ENCODE data around the gene UBE2D2.
"Not testable (repeated sequence)": the region's sequence is repeated elsewhere in the genome, so short reads cannot be mapped to it uniquely, and the experiment has no call there.

Gene UBE2D2

DNA sequence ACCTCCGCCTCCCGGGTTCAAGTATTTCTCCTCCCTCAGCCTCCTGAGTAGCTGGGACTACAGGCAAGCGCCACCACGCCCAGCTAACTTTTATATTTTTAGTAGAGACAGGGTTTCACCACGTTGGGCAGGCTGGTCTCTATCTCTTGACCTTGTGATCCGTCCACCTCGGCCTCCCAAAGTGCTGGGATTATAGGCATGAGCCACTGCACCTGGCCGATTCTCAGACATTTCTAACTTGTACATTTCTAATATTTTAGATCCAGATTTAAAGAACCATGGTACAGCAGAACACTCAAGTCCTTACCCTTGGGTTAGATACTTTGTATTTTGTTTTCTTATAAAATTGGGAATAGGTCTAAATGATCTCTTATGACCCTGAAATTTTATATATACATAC, 31.9 kb downstream of the UBE2D2 start:
- H3K27me3 Mint-ChIP-seq, H3K9me3 Mint-ChIP-seq, ATAC-seq: not testable (repeated sequence)
- peaks cover 67% of the 10 kb centered on the region for H3K4me1 Mint-ChIP-seq
- H3K4me3 Mint-ChIP-seq = peak overlapping the region; percentile 2
- peak overlapping the region; percentile 72 for H3K27ac Mint-ChIP-seq
- H3K36me3 Mint-ChIP-seq = peaks cover 19% of the 10 kb centered on the region

DNA sequence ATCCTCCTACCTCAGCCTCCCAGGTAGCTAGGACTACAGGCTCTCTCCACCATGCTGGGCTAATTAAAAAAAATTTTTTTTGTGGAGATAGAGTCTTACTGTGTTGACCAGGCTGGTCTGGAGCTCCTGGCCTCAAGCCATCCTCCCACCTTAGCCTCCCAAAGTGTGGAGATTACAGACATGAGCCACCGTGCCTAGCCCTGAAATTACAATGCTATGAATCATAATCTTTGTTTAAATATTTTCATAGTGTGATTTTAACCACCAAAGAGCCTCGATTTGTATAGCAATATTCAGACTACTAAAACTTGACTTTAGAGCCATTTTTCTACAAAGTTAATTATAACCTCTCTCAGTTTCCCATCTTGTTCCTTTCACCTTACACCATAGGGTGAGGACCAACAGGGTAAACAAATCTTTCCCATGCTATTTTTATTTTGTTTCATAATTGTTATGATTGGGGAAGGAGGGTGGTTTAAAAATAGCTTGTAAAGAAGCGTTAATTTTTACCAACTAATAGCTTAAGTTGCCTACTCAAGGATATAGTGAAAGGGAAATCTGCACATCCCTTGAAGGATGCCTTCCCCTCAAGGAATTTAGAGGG, 32.7 kb downstream of the UBE2D2 start:
- peaks cover 62% of the 10 kb centered on the region for H3K4me1 Mint-ChIP-seq
- H3K27me3 Mint-ChIP-seq = no peaks in the 10 kb centered on the region
- H3K4me3 Mint-ChIP-seq = no peak overlapping the region
- H3K27ac Mint-ChIP-seq = no peak overlapping the region
- ATAC-seq = no peak
- H3K9me3 Mint-ChIP-seq = no peaks in the 10 kb centered on the region
- peaks cover 19% of the 10 kb centered on the region for H3K36me3 Mint-ChIP-seq

- Mint-ChIP-seq H3K4me3 (no peak overlapping the region), H3K27me3 (no peaks in the 10 kb centered on the region), H3K36me3 (peaks cover 23% of the 10 kb centered on the region), H3K4me1 (peaks cover 36% of the 10 kb centered on the region), H3K27ac (no peak overlapping the region), H3K9me3 (no peaks in the 10 kb centered on the region)
- ATAC-seq = no peak
Observed at GRCh38 chr5:139597134-139597533, 36.0 kb downstream of the UBE2D2 start.

DNA sequence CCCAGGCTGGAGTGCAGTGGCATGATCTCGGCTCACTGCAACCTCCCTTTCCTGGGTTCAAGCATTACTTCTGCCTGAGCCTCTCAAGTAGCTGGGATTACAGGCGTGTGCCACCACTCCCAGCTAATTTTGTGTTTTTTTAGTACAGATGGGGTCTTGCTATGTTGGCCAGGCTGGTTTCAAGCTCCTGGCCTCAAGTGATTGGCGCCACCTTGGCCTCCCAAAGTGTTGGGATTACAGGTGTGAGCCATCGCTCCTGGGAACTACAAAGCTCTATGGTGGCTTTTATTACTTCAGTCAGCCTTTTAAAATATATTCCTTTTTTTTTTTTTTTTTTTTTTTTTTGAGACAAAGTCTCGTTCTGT, 37.4 kb downstream of the UBE2D2 start:
- not testable (repeated sequence) for H3K9me3 Mint-ChIP-seq, H3K27me3 Mint-ChIP-seq, ATAC-seq, H3K4me3 Mint-ChIP-seq, H3K27ac Mint-ChIP-seq
- Mint-ChIP-seq H3K4me1 (peaks cover 29% of the 10 kb centered on the region), H3K36me3 (peaks cover 24% of the 10 kb centered on the region)

DNA sequence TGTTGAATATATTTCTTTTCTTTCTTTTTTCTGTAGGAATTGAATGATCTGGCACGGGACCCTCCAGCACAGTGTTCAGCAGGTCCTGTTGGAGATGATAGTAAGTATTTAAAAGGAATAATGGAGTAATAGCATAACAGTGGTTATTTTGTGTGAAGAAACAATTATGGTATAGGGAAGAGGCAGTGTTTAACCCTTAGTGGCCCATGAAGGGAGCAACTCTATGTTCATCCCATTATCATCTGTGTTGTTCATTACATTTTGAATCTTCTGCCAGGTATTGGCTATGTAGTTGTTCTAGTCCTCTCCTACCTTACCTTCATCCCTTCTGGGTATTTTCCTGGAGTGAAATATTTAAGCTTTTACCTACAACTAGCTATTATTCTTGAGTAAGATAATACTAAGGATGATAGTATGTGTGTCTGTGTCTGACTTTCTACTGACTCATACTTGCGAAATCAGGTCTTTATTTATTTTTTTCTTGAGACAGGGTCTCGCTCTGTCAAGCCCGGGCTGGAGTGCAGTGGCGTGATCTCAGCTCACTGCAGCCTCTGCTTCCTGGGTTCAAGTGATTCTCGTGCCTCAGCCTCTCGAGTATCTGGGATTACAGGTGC, 39.3 kb downstream of the UBE2D2 start:
- H3K4me3 Mint-ChIP-seq = no peak overlapping the region
- H3K27me3 Mint-ChIP-seq = no peaks in the 10 kb centered on the region
- H3K27ac Mint-ChIP-seq = no peak overlapping the region
- H3K36me3 Mint-ChIP-seq = peaks cover 24% of the 10 kb centered on the region
- H3K9me3 Mint-ChIP-seq = no peaks in the 10 kb centered on the region
- peaks cover 26% of the 10 kb centered on the region for H3K4me1 Mint-ChIP-seq
- no peak for ATAC-seq

GRCh38 chr5:139601429-139601828, 40.3 kb downstream of the UBE2D2 start:
- H3K4me1 Mint-ChIP-seq = peaks cover 36% of the 10 kb centered on the region
- no peak for ATAC-seq
- no peaks in the 10 kb centered on the region for H3K27me3 Mint-ChIP-seq
- no peak overlapping the region for H3K27ac Mint-ChIP-seq
- peaks cover 32% of the 10 kb centered on the region for H3K36me3 Mint-ChIP-seq
- H3K9me3 Mint-ChIP-seq = no peaks in the 10 kb centered on the region
- H3K4me3 Mint-ChIP-seq = no peak overlapping the region

DNA sequence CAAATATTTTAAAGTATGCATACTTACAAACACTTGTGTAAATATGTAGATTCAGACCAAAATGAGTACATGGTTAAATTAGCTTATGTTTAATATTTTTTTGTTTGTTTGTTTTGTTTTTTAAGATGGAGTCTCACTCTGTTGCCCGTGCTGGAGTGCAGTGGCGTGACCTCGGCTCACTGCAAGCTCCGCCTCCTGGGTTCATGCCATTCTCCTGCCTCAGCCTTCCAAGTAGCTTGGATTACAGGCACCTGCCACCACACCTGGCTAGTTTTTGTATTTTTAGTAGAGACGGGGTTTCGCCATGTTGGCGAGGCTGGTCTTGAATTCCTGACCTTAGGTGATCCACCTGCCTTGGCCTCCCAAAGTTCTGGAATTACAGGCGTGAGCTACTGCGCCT, 40.8 kb downstream of the UBE2D2 start:
- ATAC-seq, H3K27me3 Mint-ChIP-seq, H3K27ac Mint-ChIP-seq, H3K9me3 Mint-ChIP-seq, H3K4me3 Mint-ChIP-seq: not testable (repeated sequence)
- Mint-ChIP-seq H3K36me3 (peaks cover 30% of the 10 kb centered on the region), H3K4me1 (peaks cover 34% of the 10 kb centered on the region)

DNA sequence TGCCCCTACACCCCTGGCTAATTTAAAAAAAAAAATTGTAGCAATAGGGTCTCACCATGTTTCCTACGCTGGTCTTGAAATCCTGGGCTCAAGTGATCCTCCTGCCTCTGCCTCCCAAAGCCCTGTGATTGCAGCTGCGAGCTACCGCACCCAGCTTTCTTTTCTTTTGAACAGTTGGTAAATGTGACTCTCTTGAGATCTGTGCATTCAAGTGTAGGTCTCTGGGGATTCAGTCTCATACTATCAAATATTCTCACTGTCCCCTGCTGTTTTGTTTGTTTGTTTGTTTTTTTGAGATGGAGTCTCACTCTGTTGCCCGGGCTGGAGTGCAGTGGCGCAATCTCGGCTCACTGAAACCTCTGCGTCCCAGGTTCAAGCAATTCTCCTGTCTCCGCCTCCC, 44.7 kb downstream of the UBE2D2 start:
- no peaks in the 10 kb centered on the region for H3K9me3 Mint-ChIP-seq
- no peaks in the 10 kb centered on the region for H3K27me3 Mint-ChIP-seq
- peak overlapping the region; percentile 71 for H3K27ac Mint-ChIP-seq
- H3K4me1 Mint-ChIP-seq = peaks cover 43% of the 10 kb centered on the region
- peak overlapping the region; percentile 51 for H3K4me3 Mint-ChIP-seq
- peak; percentile 76 for ATAC-seq
- peaks cover 20% of the 10 kb centered on the region for H3K36me3 Mint-ChIP-seq

DNA sequence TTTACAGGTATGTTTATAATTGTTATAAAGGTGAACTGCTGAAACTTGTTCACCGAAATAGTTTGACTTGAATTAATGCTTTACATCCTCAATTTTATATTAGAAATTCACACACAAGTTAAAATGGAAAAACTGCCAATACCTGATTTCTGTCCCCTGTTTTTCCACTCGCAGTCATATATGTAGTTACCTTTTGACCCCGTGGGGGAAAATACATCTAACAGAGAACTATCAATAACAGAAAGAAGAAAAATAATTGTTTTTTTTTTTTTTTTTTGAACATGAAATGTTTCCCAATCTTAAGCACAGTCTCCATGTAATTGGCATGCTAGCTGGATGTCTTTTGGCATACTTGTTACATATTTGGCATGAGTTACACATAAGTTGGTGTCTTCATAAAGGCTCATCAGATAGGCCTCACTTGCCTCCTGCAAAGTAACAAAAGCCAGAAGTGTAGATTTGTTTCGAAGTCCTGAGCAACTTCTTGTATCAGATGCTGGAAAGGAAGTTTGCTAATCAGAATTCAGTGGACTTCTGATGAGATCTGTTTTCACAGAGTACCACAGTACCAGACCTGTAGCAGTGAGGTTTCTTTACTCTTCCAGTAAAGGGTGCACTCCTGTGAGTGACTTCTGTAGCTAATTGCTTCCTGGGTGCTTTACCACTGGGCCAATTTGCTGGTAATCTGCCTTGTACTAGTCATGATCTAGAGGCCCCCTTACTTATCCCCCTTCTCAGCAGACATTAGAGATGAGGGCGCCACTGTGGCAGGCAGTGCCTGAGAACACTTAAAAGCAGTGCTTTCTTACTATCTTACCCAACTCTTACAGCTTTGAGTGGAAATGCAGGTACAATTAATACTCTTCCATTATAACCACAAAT, 50.8 kb downstream of the UBE2D2 start:
- Mint-ChIP-seq H3K27me3 (no peaks in the 10 kb centered on the region), H3K4me1 (peaks cover 36% of the 10 kb centered on the region), H3K9me3 (no peaks in the 10 kb centered on the region), H3K27ac (peak overlapping the region; percentile 46), H3K4me3 (no peak overlapping the region), H3K36me3 (peaks cover 17% of the 10 kb centered on the region)
- peak; percentile 36 for ATAC-seq

- no peaks in the 10 kb centered on the region for H3K4me1 Mint-ChIP-seq
- no peaks in the 10 kb centered on the region for H3K27me3 Mint-ChIP-seq
- H3K36me3 Mint-ChIP-seq = peaks cover 39% of the 10 kb centered on the region
- ATAC-seq = no peak
- no peak overlapping the region for H3K27ac Mint-ChIP-seq
- no peaks in the 10 kb centered on the region for H3K9me3 Mint-ChIP-seq
- no peak overlapping the region for H3K4me3 Mint-ChIP-seq
Observed at GRCh38 chr5:139619861-139620260, 58.7 kb downstream of the UBE2D2 start.

- not testable (repeated sequence) for H3K4me3 Mint-ChIP-seq, H3K9me3 Mint-ChIP-seq, ATAC-seq, H3K27ac Mint-ChIP-seq, H3K27me3 Mint-ChIP-seq, H3K4me1 Mint-ChIP-seq
- peaks cover 30% of the 10 kb centered on the region for H3K36me3 Mint-ChIP-seq
Observed at GRCh38 chr5:139625398-139625797, 64.3 kb downstream of the UBE2D2 start.

DNA sequence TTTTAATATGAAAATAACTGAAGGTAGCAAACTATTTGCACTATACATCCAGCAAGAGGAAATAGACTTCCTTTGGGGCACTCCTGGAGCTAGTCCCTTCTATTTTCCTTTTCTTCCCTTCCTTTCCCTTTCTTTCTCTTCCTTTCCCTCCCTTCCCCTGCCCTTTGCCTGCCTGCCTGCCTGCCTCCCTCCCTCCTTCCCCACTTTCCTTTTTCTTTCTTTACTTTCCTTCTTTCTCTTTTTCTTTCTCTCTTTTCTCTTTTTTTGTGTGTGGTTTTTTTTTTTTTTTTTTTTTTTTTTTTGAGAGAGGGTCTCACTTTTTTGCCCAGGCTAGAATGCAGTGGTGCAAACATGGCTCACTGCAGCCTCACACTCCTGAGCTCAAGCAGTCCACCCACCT, 69.7 kb downstream of the UBE2D2 start:
- no peak for ATAC-seq
- H3K36me3 Mint-ChIP-seq = peaks cover 10% of the 10 kb centered on the region
- H3K27ac Mint-ChIP-seq = no peak overlapping the region
- no peak overlapping the region for H3K4me3 Mint-ChIP-seq
- no peaks in the 10 kb centered on the region for H3K27me3 Mint-ChIP-seq
- H3K9me3 Mint-ChIP-seq = no peaks in the 10 kb centered on the region
- peaks cover 30% of the 10 kb centered on the region for H3K4me1 Mint-ChIP-seq

- Mint-ChIP-seq H3K9me3 (no peaks in the 10 kb centered on the region), H3K27ac (no peak overlapping the region), H3K4me3 (no peak overlapping the region), H3K27me3 (no peaks in the 10 kb centered on the region), H3K36me3 (peaks cover 10% of the 10 kb centered on the region), H3K4me1 (peaks cover 38% of the 10 kb centered on the region)
- ATAC-seq = no peak
Observed at GRCh38 chr5:139631520-139632165, 70.5 kb downstream of the UBE2D2 start.

- peak; percentile 25 for ATAC-seq
- peak overlapping the region; percentile 96 for H3K27ac Mint-ChIP-seq
- H3K27me3 Mint-ChIP-seq = no peaks in the 10 kb centered on the region
- no peak overlapping the region for H3K4me3 Mint-ChIP-seq
- no peaks in the 10 kb centered on the region for H3K9me3 Mint-ChIP-seq
- peaks cover 55% of the 10 kb centered on the region for H3K4me1 Mint-ChIP-seq
- H3K36me3 Mint-ChIP-seq = no peaks in the 10 kb centered on the region
Observed at GRCh38 chr5:139633295-139634027, 72.3 kb downstream of the UBE2D2 start.

- no peaks in the 10 kb centered on the region for H3K9me3 Mint-ChIP-seq
- no peaks in the 10 kb centered on the region for H3K36me3 Mint-ChIP-seq
- peak overlapping the region; percentile 96 for H3K27ac Mint-ChIP-seq
- no peaks in the 10 kb centered on the region for H3K27me3 Mint-ChIP-seq
- H3K4me3 Mint-ChIP-seq = no peak overlapping the region
- peaks cover 60% of the 10 kb centered on the region for H3K4me1 Mint-ChIP-seq
- ATAC-seq = no peak
Observed at GRCh38 chr5:139634028-139634325, 72.8 kb downstream of the UBE2D2 start.

All from stimulated activated memory B cell treated with anti-CD40 and anti-IgM and Interleukin-4, amounts not matched to agents 10 μg/mL and 1 μg/mL and 100 μg/mL, for 72 hours (primary cell).